Measurements from ENCODE around the gene RNF223. TPM values are rescaled to one million over a fixed set of nuclear protein-coding genes. Genes with fewer than 3 reads are reported as not detected.

The RNF223 gene
- total RNA-seq, 1 experiment from 2014 or later, result 5.0 TPM

DNA sequence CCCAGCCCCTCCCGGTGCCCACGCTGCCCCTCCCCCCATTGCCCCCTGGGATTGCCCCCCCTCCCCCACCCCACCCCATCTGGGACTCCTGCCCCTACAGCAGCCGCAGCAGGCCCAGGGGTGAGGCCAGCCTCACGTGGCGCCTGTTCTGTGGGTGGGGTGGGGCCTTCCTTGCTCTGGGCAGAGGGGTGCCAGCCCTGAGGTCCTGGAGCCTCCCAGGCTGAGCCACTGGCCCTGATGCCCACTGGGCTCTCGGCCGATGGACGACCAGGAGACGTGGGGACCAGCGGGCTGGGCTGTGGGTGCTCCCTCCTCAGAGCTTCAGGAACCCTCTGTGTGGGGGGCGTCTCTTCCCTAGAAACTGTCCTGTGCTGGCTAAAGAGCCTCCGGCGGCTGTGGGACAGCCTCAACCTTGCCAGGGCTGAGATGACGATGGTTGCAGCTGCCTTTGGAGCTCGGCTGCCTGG is 47.5 kb upstream of the RNF223 start:
- no peak overlapping the region for H3K27ac Mint-ChIP-seq (ENCODE audit: unreplicated experiment)
- no TSS peak for BruUV-seq (replicated peaks)
- TF ChIP-seq, protein P1, sequence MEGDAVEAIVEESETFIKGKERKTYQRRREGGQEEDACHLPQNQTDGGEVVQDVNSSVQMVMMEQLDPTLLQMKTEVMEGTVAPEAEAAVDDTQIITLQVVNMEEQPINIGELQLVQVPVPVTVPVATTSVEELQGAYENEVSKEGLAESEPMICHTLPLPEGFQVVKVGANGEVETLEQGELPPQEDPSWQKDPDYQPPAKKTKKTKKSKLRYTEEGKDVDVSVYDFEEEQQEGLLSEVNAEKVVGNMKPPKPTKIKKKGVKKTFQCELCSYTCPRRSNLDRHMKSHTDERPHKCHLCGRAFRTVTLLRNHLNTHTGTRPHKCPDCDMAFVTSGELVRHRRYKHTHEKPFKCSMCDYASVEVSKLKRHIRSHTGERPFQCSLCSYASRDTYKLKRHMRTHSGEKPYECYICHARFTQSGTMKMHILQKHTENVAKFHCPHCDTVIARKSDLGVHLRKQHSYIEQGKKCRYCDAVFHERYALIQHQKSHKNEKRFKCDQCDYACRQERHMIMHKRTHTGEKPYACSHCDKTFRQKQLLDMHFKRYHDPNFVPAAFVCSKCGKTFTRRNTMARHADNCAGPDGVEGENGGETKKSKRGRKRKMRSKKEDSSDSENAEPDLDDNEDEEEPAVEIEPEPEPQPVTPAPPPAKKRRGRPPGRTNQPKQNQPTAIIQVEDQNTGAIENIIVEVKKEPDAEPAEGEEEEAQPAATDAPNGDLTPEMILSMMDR (IDR thresholded peaks at IDR 0.05; ENCODE audit: unreplicated experiment), result no peak
- H3K36me3 Mint-ChIP-seq (ENCODE audit: insufficient read depth, unreplicated experiment), result peaks cover 15% of the 10 kb centered on the region
- H3K4me1 Mint-ChIP-seq (ENCODE audit: low read depth, unreplicated experiment), result peaks cover 8% of the 10 kb centered on the region
- no peaks in the 10 kb centered on the region for H3K27me3 Mint-ChIP-seq (ENCODE audit: unreplicated experiment)
- H3K4me3 Mint-ChIP-seq (ENCODE audit: low read depth, unreplicated experiment), result no peak overlapping the region
- no peak for DNase-seq
- H3K9me3 Mint-ChIP-seq (ENCODE audit: low read depth, unreplicated experiment), result no peaks in the 10 kb centered on the region
- CTCF ChIA-PET, result interaction anchor here (1.5 to 2.4 kb wide), 3 partner anchors 35 to 169 kb away, joined by 4 to 17 read pairs (median 8); no protein-coding TSS in a partner anchor
- intact Hi-C loops (cut with micrococcal nuclease; ENCODE audit: unreplicated experiment), result loop anchor here (2.0 to 5.0 kb wide), 2 partner anchors 41 to 126 kb away; partner anchors contain the start of gene C1QTNF12

DNA sequence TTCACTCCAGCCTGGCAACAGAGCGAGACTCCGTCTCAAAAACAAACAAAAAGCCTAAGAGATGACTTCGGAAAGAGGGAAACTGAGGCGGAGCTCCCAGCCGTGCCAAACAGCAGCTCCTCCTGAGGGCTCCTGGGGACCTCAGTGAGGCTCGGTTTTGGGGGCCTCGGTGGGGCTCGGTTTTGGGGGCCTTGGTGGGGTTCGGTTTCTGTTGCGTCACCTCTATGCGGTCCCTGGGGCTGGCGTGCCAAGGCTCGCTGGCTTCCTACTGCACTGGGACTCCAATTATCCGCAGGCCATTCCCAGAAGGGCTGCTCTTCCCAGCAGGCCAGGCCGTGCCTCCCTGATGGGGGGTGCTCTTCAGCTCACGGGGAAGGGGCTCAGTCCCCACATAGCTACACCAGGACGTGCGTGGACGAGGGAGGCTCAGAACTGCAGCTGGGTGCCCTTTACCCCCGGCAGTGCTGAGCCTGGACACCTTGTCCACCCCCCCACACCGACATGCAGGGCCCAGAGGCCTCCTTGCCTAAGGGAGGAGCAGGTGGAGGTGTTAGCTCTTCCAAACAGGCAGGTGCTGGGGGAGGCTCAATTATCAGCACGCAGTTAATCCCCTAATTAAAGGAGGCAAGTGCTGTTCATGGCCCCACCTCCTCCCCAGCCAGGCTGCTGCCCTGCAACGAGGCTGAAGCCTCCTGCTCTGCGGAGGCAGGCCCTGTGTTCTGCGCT is 46.9 kb upstream of the RNF223 start:
- CTCF ChIA-PET, result interaction anchor here (1.5 to 2.4 kb wide), 3 partner anchors 36 to 170 kb away, joined by 4 to 17 read pairs (median 8); no protein-coding TSS in a partner anchor
- peaks cover 8% of the 10 kb centered on the region for H3K4me1 Mint-ChIP-seq (ENCODE audit: low read depth, unreplicated experiment)
- BruUV-seq (replicated peaks), result no TSS peak
- no peaks in the 10 kb centered on the region for H3K27me3 Mint-ChIP-seq (ENCODE audit: unreplicated experiment)
- H3K9me3 Mint-ChIP-seq (ENCODE audit: low read depth, unreplicated experiment), result no peaks in the 10 kb centered on the region
- peaks cover 19% of the 10 kb centered on the region for H3K36me3 Mint-ChIP-seq (ENCODE audit: insufficient read depth, unreplicated experiment)
- H3K27ac Mint-ChIP-seq (ENCODE audit: unreplicated experiment), result no peak overlapping the region
- no peak overlapping the region for H3K4me3 Mint-ChIP-seq (ENCODE audit: low read depth, unreplicated experiment)
- TF ChIP-seq, protein P1 (IDR thresholded peaks at IDR 0.05; ENCODE audit: unreplicated experiment), result no peak
- DNase-seq, result no peak
- intact Hi-C loops (cut with micrococcal nuclease; ENCODE audit: unreplicated experiment), result loop anchor here (5.0 kb wide), 1 partner anchor 126 kb away; the partner anchor contains the start of gene C1QTNF12

DNA sequence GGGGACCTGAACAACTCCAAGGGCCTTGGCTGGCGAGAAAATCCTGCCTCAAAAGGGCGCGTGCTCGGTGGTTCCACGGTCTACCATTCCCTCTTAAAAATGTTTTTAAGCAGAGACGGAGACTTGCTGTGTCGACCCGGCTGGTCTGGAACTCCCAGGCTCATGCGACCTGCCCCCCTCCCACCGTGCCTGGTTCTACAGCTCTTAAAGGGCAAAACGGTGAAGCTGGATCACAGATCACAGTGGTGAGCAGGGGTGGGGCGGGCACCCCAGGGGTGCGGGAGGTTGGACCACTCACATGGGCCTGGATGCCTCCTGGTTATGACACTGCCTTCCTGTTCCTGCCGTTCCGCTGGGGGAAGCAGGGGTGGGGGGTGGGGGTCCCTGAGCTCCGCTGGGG is 46.0 kb upstream of the RNF223 start:
- no peak for DNase-seq
- Mint-ChIP-seq H3K4me1 (ENCODE audit: low read depth, unreplicated experiment) (peaks cover 4% of the 10 kb centered on the region), H3K36me3 (ENCODE audit: insufficient read depth, unreplicated experiment) (peaks cover 23% of the 10 kb centered on the region), H3K9me3 (ENCODE audit: low read depth, unreplicated experiment) (no peaks in the 10 kb centered on the region), H3K27ac (ENCODE audit: unreplicated experiment) (no peak overlapping the region), H3K4me3 (ENCODE audit: low read depth, unreplicated experiment) (no peak overlapping the region), H3K27me3 (ENCODE audit: unreplicated experiment) (no peaks in the 10 kb centered on the region)
- CTCF ChIA-PET, result no interaction called here
- no TSS peak for BruUV-seq (replicated peaks)
- intact Hi-C loops (cut with micrococcal nuclease; ENCODE audit: unreplicated experiment), result loop anchor here (5.0 kb wide), 1 partner anchor 127 kb away; the partner anchor contains the start of gene C1QTNF12
- TF ChIP-seq, protein P1 (IDR thresholded peaks at IDR 0.05; ENCODE audit: unreplicated experiment), result no peak

DNA sequence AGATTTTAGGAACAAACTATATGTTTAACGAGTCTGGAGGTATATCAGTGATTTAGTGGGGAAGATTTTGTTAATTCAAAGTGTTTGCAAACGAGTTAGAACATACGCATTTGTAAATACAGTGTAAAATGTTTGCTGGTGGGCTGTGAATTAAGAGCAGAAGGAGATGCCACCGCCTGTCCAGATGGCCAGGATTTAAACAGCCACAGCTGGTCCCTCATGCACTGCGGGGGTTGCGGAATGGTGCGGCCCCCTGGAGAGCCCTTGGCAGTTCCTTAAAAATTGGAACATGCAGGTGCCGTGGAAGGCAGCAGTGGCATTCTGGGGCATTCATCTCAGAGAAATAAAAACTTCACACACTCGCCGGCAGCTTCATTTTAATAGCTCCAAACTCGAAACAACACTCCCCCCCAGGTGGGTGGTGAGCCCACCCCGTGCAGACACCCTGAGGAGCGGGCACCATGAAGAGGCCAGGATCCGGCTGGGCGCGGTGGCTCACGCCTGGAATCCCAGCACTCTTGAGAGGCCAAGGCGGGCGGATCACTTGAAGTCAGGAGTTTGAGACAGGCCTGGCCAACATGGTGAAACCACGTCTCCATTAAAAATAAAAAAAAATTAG is 45.3 kb upstream of the RNF223 start:
- Mint-ChIP-seq H3K36me3 (ENCODE audit: insufficient read depth, unreplicated experiment) (peaks cover 25% of the 10 kb centered on the region), H3K27me3 (ENCODE audit: unreplicated experiment) (no peaks in the 10 kb centered on the region), H3K4me1 (ENCODE audit: low read depth, unreplicated experiment) (no peaks in the 10 kb centered on the region), H3K4me3 (ENCODE audit: low read depth, unreplicated experiment) (no peak overlapping the region), H3K9me3 (ENCODE audit: low read depth, unreplicated experiment) (no peaks in the 10 kb centered on the region), H3K27ac (ENCODE audit: unreplicated experiment) (no peak overlapping the region)
- intact Hi-C loops (cut with micrococcal nuclease; ENCODE audit: unreplicated experiment), result loop anchor here (5.0 kb wide), 1 partner anchor 47 kb away; the partner anchor contains the start of gene RNF223
- TF ChIP-seq, protein P1 (IDR thresholded peaks at IDR 0.05; ENCODE audit: unreplicated experiment), result no peak
- CTCF ChIA-PET, result interaction anchor here (0.6 kb wide), 1 partner anchor 14 kb away, joined by 3 read pairs; no protein-coding TSS in a partner anchor
- BruUV-seq (replicated peaks), result no TSS peak
- no peak for DNase-seq

All from Calu3 (cell line).